HG03095 (cell line): ENCODE results near the gene ERC2.
A peak's percentile ranks its signal among the peaks of the same experiment; 100 is the strongest.

Source experiments
- ATAC-seq: cut with Tn5 transposase; IDR thresholded peaks from one replicate; pipeline ENCODE4 v1.9.1; 2021; ENCODE audit warnings: moderate library complexity; ENCODE audit not compliant: unreplicated experiment

ERC2 gene

DNA sequence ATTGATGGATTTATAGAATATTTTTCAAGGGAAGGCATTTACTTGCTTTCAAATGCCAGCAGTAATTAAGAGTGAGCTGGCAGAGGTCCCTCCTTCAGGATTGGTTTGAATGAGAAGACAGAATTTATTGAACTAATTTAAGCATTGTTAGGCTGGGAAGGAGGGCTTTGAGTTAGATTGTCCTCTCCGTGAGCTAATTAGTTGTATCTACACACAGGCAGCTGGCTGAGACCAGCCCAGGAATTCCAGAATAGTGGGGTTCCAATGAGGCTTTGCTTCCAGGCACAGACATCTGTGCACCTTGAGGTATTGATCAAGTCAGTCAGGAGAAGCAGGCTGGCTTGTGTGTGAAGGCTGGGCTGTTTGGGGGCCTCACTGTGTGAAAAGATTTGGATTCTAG, 857.1 kb downstream of the ERC2 start:
- no peak for ATAC-seq

- ATAC-seq: no peak
Observed at GRCh38 chr3:55609230-55609827, 858.9 kb downstream of the ERC2 start.

- ATAC-seq: no peak
Observed at GRCh38 chr3:55608301-55608937, 859.8 kb downstream of the ERC2 start.

- ATAC-seq: peak; percentile 90
Observed at GRCh38 chr3:55607844-55608243, 860.4 kb downstream of the ERC2 start.

DNA sequence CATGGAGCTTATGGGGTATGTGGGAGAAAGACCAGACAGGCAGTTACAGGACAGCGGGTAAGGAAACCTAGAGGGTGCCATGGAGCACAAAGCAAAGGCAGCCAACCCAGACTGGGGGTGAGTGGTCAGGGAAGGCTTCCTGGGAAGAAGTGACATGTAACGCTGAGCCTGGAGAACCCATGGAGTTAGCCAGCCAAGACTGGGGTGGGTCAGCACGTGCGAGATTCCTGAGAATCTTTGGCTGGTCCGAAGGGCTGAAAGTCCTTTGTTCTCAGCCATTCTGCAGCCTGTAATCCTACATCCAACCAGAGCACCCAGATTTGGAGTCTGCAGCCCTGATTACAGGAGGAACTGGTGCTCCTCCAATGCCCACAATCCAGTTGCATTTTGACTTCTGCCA, 861.1 kb downstream of the ERC2 start:
- no peak for ATAC-seq

DNA sequence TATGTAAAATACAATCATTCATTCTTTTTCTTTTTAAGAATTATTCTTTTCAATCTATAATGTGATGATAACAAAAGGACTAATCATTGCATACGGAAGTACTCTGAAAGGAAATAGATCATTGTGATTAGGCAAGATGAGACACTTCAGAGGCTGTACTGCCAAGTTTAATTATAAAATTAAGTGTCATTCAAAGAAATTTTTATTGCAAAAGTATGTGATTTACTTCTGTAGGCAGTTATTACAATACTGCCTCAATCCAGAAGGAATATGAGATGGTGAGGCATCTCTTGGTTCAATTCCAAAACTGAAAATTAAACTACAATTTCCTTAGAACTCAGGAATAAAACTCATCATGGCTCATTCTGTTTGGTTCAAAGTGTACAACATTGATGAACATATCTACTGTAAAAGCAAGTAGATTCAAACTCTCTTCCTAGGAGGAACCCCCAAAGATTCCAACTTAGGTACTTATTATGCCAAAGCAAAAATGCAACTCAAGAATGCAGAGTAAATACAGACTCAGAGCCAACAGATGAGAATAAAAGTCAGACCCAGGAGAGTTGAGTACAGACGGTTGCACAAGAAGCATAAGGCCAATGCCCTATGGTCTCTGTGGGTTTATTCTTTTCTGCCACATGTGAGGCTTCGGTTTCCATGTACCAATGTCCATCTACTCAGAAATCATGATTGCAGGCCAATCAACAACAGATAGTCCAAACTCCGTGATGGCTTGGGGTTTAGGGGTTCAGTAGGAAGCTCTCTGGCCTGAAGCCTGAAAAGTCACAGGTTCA, 862.6 kb downstream of the ERC2 start:
- no peak for ATAC-seq

GRCh38 chr3:55604846-55605245, 863.4 kb downstream of the ERC2 start:
- no peak for ATAC-seq

DNA sequence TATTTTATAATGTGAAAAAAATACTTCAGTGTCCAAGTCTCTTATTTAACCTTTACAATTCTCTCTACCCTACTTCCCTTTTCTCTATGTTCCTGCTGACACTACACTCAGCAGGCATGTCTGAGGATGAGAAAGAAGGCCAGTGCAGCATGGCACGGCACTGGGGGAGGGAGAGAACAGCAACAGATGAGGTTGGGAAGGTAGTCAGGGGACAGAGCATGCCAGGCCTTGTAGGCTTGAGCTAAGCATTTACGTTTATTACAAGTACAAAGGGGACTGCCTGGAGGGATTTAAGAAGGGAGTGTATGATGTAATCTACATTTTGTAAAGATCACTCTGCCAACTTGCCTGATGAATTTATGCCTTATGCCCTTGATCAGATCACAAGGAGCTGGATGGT, 863.9 kb downstream of the ERC2 start:
- no peak for ATAC-seq

- ATAC-seq: no peak
Observed at GRCh38 chr3:55601366-55602080, 866.7 kb downstream of the ERC2 start.

DNA sequence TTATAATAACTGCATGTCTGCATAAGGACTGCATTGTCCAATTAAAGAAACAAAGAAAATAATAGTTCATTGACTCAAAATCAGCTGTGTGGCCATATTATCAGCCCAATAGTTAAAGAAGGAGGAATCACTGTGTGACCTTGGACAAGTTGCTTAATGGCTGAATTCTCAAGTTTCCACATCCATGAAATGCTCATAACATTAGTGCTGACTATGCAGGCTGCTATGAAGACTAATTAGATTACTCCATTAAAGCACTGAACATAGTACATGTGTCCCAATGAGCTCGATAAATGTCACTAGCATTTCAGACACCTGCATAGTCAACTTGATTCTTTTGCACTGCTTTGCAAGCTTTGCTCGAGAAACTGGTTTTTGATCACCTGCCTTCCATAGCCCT, 870.0 kb downstream of the ERC2 start:
- ATAC-seq: no peak

DNA sequence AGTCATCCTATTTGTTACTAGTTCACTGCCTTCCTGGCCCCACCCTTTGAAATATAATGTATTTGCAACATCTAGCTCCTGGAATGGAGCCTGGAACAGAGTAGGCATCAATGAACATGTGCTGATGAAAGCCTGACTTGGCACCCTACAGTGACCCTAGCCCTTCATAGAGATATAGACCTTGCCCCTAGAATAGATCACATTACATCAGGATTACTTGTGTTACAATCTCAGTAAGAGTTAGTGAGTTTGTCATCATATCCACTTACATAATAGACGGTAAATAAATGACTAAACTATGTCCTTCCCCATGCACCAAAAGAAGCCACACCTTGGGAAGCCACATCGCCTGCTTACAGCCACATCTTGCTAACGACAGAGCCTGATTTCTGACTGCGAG, 870.6 kb downstream of the ERC2 start:
- no peak for ATAC-seq

DNA sequence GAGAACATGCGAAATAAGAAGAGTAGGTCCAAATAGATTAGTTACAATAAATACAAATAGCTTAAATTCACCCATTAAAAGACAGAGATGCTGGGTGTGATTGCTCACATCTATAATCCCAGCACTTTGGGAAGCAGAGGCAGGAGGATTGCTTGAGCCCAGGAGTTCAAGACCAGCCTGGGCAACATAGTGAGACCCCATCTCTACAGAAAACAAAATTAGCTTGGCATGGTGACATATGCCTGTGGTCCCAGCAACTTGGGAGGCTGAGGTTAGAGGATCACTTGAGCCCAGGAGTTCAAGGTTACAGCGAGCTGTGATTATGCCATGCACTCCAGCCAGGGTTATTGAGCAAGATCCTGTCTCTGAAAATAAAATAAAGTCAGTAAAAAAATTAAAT, 872.1 kb downstream of the ERC2 start:
- no peak for ATAC-seq

DNA sequence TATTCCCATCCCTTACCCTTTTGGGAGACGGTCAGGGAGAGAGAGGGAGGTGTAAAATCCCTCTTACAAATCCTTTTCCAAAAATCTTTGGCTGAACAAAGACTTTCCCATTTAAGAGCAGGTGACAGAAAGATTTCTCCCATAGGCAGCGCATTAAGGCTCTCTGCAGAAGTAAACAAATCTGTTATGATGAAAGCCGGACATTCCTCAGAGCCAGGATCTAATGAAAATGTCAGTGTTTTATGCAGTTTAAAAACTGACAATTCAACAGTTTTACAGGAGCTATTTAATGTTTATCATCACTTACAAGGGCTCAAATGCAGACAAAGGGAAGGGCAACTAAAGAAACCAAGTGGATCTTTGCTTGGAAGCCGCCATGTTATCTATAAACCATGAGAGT, 872.8 kb downstream of the ERC2 start:
- ATAC-seq: no peak

GRCh38 chr3:55592572-55592971, 875.7 kb downstream of the ERC2 start:
- no peak for ATAC-seq

DNA sequence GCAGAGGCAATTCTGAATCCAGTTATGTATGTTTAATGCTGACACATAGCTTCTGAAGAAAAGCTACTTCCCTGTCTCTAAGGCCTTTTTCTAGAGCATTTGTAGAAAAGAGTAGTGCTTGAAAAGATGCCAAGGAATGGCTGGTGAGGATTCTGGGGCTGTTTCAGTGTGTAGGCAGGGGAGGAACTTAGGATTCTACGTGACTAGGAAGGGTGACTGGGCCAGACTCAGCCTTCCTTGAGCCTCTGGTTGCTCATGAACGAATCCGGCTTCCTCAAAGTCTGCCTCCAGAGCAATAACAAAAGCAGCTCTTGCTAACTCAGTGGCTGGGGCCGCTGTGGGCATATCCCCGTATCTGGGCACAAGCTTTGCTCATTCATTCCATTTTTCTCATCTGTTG, 876.4 kb downstream of the ERC2 start:
- no peak for ATAC-seq

DNA sequence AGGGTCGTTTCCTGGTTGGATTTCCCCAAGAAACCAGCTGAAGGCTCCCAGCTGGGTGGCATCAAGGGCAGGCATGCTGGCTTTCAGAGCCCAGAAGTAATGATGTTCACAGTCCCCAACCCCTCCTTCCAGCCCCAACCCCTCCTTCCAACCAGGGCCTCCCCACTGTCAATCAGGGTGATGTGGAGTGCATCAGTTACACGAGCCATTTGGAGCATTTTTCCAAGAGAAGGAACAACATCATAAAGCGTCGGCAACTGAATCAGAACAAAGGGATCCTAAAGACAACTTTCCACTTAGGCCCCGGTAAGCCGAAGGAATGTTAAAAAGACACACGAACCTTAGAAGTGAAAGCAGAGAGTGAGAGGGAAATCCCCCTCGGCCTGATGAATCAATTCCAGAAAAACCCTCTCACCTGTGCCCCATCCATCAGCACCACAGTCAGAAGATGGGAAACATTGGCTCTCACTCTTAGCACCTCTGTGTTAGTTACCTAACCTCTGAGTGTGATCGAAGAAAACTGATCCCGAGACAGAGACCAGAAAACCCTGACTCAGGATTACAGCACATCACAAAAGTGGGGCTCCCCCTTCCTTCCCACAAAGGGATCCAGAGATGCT, 880.0 kb downstream of the ERC2 start:
- ATAC-seq: no peak

DNA sequence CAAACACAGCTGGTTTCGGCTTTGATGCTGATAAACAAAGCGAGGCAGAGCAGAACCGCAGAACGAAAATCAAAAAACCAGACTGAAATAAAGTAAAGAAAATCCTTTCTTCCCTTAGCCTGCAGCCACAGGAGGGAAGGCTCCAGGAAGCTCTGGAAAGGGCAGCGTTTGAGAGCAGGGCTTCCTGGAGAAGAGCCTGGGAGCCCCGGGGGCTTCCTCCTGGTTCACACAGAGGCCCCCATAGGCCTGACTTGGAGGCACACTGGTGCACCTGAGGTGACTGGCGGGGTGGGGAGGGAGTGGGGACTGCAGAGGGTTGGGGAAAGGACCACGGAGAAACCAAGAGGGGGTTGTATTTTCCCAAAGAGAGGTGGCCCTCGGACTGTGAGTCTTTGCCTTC, 882.4 kb downstream of the ERC2 start:
- no peak for ATAC-seq

DNA sequence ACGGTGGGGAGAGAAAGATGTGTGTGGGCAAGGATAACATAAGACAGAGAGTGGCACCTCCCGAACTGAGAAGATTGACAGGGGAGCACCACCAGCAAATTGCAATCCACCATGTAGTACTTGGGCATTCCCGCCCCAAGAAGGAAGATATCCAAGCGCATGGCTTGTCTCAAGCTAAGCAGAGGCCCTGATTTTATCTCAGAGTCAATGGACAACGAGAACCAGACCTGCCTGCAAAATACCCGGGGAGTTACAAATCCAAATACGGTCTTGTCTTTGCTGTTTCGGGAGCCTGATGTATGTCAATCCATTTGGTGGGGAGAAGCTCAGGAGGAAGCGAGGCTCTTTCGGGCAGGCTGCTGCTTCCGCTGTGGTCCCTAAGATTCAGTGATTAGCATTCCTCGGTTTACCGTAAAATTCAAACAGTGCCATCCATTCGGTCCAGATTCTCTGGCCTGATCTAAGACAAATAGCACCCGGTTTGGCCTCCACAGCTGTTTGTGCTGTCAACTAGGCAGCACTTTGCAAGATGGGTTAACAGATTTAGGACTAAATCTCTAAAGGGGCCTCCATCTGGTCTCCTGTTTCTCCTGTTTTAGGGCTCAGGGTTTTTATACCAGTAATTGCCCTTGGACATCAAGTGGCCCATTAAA, 883.4 kb downstream of the ERC2 start:
- ATAC-seq: no peak

- ATAC-seq: no peak
Observed at GRCh38 chr3:55584030-55584429, 884.2 kb downstream of the ERC2 start.

GRCh38 chr3:55583475-55583874, 884.8 kb downstream of the ERC2 start:
- ATAC-seq: no peak

DNA sequence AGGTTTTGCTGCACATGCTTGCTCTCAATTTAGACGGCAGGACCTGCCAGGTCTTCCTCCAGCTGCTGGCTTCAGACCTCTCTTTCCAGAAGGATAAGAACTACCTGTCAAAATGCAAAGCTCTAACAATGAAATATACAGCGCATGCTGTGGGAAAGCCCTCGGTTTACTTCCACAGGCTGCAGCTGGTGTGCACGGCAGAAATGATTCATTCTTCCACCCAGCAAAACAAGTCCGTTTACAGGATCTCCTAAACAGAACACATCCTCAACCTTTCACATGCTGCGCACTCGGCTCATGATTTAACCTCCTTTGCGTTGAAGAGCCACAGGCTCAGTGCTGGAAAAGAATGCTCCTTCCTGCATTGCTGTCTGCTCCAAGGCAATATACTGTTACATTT, 888.8 kb downstream of the ERC2 start:
- ATAC-seq: no peak
